ENCODE data around the gene TNFRSF8.

DNA sequence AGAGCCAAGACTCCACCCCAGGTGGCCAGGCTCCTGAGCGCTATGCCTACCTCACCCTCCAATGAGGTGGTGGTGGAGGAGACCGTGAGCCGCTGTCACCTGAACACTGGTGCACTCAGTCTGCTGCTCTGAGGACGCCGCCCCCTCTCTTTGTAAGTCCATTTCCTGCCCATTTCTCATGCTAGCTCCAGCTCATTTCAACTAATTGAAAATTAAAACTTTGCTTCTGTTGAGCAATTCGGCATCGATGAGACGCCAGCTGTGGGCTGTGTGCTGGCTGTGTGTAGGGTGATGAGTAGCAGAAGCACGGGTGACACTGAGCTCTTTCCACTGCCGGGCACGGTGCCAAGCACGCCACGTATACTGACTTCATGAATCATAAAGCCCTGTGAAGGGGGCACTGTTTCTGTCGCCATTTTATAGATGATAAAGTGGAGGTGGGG is 114.9 kb downstream of the TNFRSF8 start:
- TF ChIP-seq, protein P1, sequence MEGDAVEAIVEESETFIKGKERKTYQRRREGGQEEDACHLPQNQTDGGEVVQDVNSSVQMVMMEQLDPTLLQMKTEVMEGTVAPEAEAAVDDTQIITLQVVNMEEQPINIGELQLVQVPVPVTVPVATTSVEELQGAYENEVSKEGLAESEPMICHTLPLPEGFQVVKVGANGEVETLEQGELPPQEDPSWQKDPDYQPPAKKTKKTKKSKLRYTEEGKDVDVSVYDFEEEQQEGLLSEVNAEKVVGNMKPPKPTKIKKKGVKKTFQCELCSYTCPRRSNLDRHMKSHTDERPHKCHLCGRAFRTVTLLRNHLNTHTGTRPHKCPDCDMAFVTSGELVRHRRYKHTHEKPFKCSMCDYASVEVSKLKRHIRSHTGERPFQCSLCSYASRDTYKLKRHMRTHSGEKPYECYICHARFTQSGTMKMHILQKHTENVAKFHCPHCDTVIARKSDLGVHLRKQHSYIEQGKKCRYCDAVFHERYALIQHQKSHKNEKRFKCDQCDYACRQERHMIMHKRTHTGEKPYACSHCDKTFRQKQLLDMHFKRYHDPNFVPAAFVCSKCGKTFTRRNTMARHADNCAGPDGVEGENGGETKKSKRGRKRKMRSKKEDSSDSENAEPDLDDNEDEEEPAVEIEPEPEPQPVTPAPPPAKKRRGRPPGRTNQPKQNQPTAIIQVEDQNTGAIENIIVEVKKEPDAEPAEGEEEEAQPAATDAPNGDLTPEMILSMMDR (optimal IDR thresholded peaks at IDR 0.05 in 1 of 3, IDR thresholded peaks at IDR 0.05 in 1 of 3, conservative IDR thresholded peaks at IDR 0.05 in 1 of 3; ENCODE audit: extremely low read depth in 1 of 3, insufficient read depth in 2 of 3, low read length in 3 of 3), result no peak
- TF ChIP-seq EZH2 (IDR thresholded peaks at IDR 0.05; ENCODE audit: low read length), result no peak

All from keratinocyte (primary cell).